HepG2 (cell line): ENCODE measurements around the gene ERC1.

Source experiments
- EZH2 ChIP-seq: conservative IDR thresholded peaks from 2 replicates; pipeline ENCODE4 v1.6.1; 2012; ENCODE audit warnings: mild to moderate bottlenecking, low read depth, low read length, moderate library complexity
- GATAD2A ChIP-seq: IDR thresholded peaks from 2 replicates; pipeline ENCODE4 v1.6.1; 2016

DNA sequence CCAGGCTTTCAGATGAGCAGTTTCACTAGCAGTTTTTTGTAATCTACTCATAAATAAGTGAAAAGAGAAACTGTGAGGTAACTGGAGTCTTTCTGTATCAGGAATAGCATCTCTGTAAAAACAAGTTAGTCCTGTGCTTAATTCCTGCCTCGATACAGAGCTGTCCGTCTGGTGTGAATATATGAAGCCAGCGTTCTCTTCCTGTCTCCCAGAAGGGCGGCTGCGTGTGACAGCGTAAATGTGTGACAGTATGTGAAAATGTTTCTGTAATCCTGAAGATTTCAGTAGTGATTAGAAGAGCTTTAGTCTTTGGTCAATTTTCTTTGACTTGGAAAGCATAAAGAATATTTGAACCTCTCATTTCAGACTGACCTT, 453.1 kb downstream of the ERC1 start:
- TF ChIP-seq GATAD2A: no peak
- TF ChIP-seq EZH2: no peak
